ENCODE measurements around the gene TMEM19. TPM values are rescaled to one million over a fixed set of nuclear protein-coding genes. Genes with fewer than 3 reads are reported as not detected.

TMEM19 gene
- total and polyA plus RNA-seq, 2 experiments from 2014 or later = 18.2 to 25.8 TPM

DNA sequence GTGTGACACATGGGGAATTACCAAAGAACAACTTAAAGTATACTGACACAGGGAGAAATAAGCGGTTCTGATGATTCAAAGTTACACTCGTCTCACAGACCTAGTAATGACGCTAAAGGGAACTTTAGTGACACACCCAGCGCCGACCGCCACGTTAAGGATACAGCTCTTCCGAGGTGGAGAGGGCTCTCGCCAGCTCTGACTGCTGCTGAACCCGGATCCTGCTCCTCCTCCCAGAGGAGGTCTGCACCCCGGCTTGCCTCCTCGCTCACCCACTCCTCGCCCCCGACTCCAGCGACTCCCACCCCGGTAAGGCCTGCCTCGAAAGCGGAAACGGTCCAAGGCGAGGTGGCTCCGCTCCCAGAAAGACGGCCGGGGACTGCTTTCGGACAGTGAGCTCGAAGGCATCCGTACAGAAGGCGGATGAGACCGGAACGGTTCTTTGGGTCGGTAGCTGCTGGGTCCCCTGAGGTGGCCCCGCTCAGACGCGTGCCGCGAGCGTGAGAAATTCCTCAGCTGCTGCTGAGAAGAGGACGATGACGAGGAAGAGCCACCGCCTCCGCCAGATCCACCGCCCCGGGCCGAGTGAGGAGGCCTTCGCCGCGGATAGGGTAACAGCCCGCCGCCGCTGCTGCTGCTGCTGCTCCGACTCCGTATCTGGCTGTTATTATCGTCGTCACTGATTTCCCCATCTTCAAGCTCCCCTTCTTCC lies 22.9 kb upstream of the TMEM19 start:
- H2AFZ ChIP-seq = peak overlapping the region; percentile 89; the same call in 1 of the 2 replicates
- in situ Hi-C loops (cut with MboI) = no loop called here

DNA sequence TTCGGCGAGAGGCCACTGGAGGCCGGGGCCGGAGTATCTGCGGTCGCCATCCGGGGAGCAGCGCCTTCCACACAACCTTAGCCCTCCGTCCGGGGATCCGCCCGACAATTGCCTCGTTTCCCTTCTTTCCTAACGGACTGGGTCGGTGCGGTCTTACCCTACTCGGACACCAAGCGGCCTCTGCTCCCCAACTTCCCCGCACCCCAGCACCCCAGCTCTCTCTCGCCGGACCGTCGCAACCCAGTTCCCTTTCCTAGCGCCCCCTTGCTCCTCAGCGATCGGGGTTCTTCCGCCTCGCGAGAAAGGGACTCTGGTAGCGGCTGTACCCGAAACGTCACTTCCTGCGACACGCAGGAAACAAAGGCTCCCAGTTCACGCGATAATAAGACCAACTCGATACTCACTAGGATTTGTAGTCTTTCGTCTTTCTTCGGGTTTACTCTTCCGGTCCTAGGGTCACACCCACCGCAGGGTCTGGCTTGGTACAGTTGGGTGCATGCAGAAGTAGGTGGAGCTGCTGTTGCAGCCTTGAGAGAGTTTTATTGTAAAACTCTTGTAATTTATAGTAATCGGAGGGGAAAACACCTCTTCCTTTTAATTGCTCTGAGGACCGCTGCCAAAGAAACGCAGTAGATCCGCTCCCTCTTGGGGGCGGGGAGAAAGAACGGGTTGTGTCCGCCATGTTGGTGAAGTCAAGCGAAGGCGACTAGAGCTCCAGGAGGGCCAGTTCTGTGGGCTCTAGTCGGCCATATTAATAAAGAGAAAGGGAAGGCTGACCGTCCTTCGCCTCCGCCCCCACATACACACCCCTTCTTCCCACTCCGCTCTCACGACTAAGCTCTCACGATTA lies 22.1 kb upstream of the TMEM19 start, which contains the start of the genes THAP2 and ZFC3H1:
Gene THAP2 (plus strand): TSS at position 741 of the 850 bp plus-strand sequence. CDS start 209 bp downstream, outside the sequence.
Gene ZFC3H1 (minus strand): TSS at position 288 of the 850 bp plus-strand sequence. CDS start 238 bp downstream, at position 50.
- peak within 1 kb of the TSS; percentile 98 for H3K4me3 ChIP-seq
- H3F3A ChIP-seq (ENCODE audit: insufficient read depth) = peaks cover 29% of the 10 kb centered on the region
- in situ Hi-C loops (cut with MboI) = no loop called here
- peak within 1 kb of the TSS; percentile 99 for H3K9ac ChIP-seq
- H3K79me2 ChIP-seq (ENCODE audit: insufficient read depth) = peaks cover 76% of the 10 kb centered on the region
- H3K9me2 ChIP-seq (ENCODE audit: insufficient read depth) = no peaks in the 10 kb centered on the region
- H3K4me1 ChIP-seq (ENCODE audit: insufficient read depth) = peaks cover 29% of the 10 kb centered on the region
- peak within 1 kb of the TSS; percentile 89 for H2AFZ ChIP-seq
- no peaks in the 10 kb centered on the region for H3K9me3 ChIP-seq (ENCODE audit: low read depth)
- TF ChIP-seq EZH2phosphoT487 (IDR thresholded peaks at IDR 0.05; ENCODE audit: insufficient read depth, low read depth) = no peak
- TF ChIP-seq EZH2 (IDR thresholded peaks at IDR 0.05; ENCODE audit: insufficient read depth, poor library complexity, severe bottlenecking) = no peak
- H3K27me3 ChIP-seq (replicated peaks; ENCODE audit: insufficient read depth) = no peaks in the 10 kb centered on the region
- H3K4me2 ChIP-seq (ENCODE audit: unreplicated experiment) = peak within 1 kb of the TSS; percentile 99
- WGBS, 2 experiments (ENCODE audit: low coverage in 1 of 2, low lambda C conversion rate in 2 of 2, missing lambda C conversion rate in 2 of 2) = 1 to 2% methylated on average over 56 to 57 of the region's 57 CpGs
- no peaks in the 10 kb centered on the region; the same call in 1 of the 2 replicates for H4K20me1 ChIP-seq (ENCODE audit: insufficient read depth)
- H3K36me3 ChIP-seq (ENCODE audit: low read depth) = peaks cover 18% of the 10 kb centered on the region
- H3K27ac ChIP-seq = peak within 1 kb of the TSS; percentile 99
- peak; percentile 100 for DNase-seq

More for the DNA sequence above, 22.9 kb upstream of the TMEM19 start:
- Histone ChIP-seq H3K9me2 (ENCODE audit: insufficient read depth) (no peaks in the 10 kb centered on the region), H3K27ac (peak overlapping the region; percentile 99), H3K4me1 (ENCODE audit: insufficient read depth) (peaks cover 29% of the 10 kb centered on the region), H3K4me3 (peak overlapping the region; percentile 98), H3K36me3 (ENCODE audit: low read depth) (peaks cover 24% of the 10 kb centered on the region), H3K79me2 (ENCODE audit: insufficient read depth) (peaks cover 84% of the 10 kb centered on the region), H3K27me3 (replicated peaks; ENCODE audit: insufficient read depth) (no peaks in the 10 kb centered on the region), H3K4me2 (ENCODE audit: unreplicated experiment) (peak overlapping the region; percentile 94), H3F3A (ENCODE audit: insufficient read depth) (peaks cover 29% of the 10 kb centered on the region), H4K20me1 (ENCODE audit: insufficient read depth) (no peaks in the 10 kb centered on the region; the same call in 1 of the 2 replicates), H3K9me3 (ENCODE audit: low read depth) (no peaks in the 10 kb centered on the region), H3K9ac (peak overlapping the region; percentile 99)
- peak; percentile 94 for DNase-seq
- 1% methylated on average over 50 to 53 of the region's 53 CpGs for WGBS, 2 experiments (ENCODE audit: low coverage in 1 of 2, low lambda C conversion rate in 2 of 2, missing lambda C conversion rate in 2 of 2)
- TF ChIP-seq EZH2 (IDR thresholded peaks at IDR 0.05; ENCODE audit: insufficient read depth, poor library complexity, severe bottlenecking) = no peak
- TF ChIP-seq EZH2phosphoT487 (IDR thresholded peaks at IDR 0.05; ENCODE audit: insufficient read depth, low read depth) = no peak

DNA sequence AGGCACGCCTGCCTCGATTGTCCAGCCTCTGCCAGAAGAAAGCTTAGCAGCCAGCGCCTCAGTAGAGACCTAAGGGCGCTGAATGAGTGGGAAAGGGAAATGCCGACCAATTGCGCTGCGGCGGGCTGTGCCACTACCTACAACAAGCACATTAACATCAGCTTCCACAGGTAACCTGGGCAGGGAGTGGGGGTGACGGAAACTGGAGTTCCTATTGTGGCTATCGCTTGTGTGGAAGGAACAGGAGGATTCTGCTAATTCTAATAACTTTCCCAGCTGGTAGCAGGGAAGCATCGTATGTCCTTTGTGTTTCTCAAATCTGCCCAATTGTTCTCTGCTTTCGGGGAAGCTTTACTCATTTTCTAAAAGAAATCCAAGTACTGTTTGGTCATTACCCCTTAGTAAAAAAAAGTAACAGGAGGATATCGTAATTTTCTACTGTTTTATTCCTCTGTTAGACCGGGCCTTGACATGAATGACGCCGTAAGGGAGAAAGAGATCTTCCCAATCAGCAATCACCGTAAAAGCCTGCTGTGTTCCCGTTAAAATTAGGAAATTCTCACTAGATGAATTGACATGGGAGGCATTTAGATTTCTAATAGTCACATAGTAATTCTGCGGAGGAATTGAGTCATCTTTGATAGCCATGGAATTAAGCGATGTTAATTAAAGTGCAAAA lies 21.3 kb upstream of the TMEM19 start:
- no peaks in the 10 kb centered on the region for H3K27me3 ChIP-seq (replicated peaks; ENCODE audit: insufficient read depth)
- peaks cover 11% of the 10 kb centered on the region for H3K36me3 ChIP-seq (ENCODE audit: low read depth)
- TF ChIP-seq EZH2phosphoT487 (IDR thresholded peaks at IDR 0.05; ENCODE audit: insufficient read depth, low read depth) = no peak
- TF ChIP-seq EZH2 (IDR thresholded peaks at IDR 0.05; ENCODE audit: insufficient read depth, poor library complexity, severe bottlenecking) = no peak
- H3K9me2 ChIP-seq (ENCODE audit: insufficient read depth) = no peaks in the 10 kb centered on the region
- H2AFZ ChIP-seq = peak overlapping the region; percentile 89
- no peaks in the 10 kb centered on the region for H3K9me3 ChIP-seq (ENCODE audit: low read depth)
- in situ Hi-C loops (cut with MboI) = no loop called here
- 0 to 2% methylated on average over 20 of the region's 20 CpGs for WGBS, 2 experiments (ENCODE audit: low coverage in 1 of 2, low lambda C conversion rate in 2 of 2, missing lambda C conversion rate in 2 of 2)
- peak overlapping the region; percentile 98 for H3K4me3 ChIP-seq
- H3K4me2 ChIP-seq (ENCODE audit: unreplicated experiment) = peak overlapping the region; percentile 99
- H3K9ac ChIP-seq = peak overlapping the region; percentile 99
- H3F3A ChIP-seq (ENCODE audit: insufficient read depth) = peaks cover 29% of the 10 kb centered on the region
- H3K4me1 ChIP-seq (ENCODE audit: insufficient read depth) = peaks cover 25% of the 10 kb centered on the region
- peak overlapping the region; percentile 99 for H3K27ac ChIP-seq
- peaks cover 68% of the 10 kb centered on the region for H3K79me2 ChIP-seq (ENCODE audit: insufficient read depth)
- no peaks in the 10 kb centered on the region; the same call in 1 of the 2 replicates for H4K20me1 ChIP-seq (ENCODE audit: insufficient read depth)
- DNase-seq = peak; percentile 58

DNA sequence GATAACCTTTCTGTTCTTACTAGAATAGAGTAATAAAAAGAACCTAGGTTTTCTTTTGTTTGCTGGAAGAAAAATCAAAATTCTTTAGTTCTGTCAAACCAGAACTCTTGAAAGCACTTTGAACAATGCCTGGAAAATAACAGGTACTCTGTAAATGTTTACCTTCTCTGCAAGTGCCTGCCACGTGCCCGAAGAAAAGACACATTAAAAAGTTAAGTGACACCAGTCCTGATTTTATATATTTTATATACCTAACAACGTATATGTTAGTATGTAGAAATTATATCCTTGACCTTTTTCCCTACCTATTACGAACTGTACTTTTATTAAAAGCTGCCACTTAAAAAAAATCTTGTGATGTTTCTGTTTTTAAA lies 20.8 kb upstream of the TMEM19 start:
- in situ Hi-C loops (cut with MboI) = no loop called here
- Histone ChIP-seq H3K4me3 (peak overlapping the region; percentile 98), H3K4me2 (ENCODE audit: unreplicated experiment) (peak overlapping the region; percentile 99), H3K4me1 (ENCODE audit: insufficient read depth) (peaks cover 20% of the 10 kb centered on the region), H3K9ac (peak overlapping the region; percentile 99), H3K27ac (peak overlapping the region; percentile 99), H3F3A (ENCODE audit: insufficient read depth) (peaks cover 29% of the 10 kb centered on the region), H2AFZ (peak overlapping the region; percentile 89), H3K9me2 (ENCODE audit: insufficient read depth) (no peaks in the 10 kb centered on the region), H3K27me3 (replicated peaks; ENCODE audit: insufficient read depth) (no peaks in the 10 kb centered on the region), H3K36me3 (ENCODE audit: low read depth) (peaks cover 5% of the 10 kb centered on the region), H4K20me1 (ENCODE audit: insufficient read depth) (no peaks in the 10 kb centered on the region; the same call in 1 of the 2 replicates), H3K9me3 (ENCODE audit: low read depth) (no peaks in the 10 kb centered on the region), H3K79me2 (ENCODE audit: insufficient read depth) (peaks cover 63% of the 10 kb centered on the region)
- 2 to 3% methylated on average over 4 of the region's 4 CpGs for WGBS, 2 experiments (ENCODE audit: low coverage in 1 of 2, low lambda C conversion rate in 2 of 2, missing lambda C conversion rate in 2 of 2)
- TF ChIP-seq EZH2 (IDR thresholded peaks at IDR 0.05; ENCODE audit: insufficient read depth, poor library complexity, severe bottlenecking) = no peak
- DNase-seq = no peak
